OCI-M2 (cell line): ENCODE measurements around the gene ESYT1.

ENCODE experiments used
- DNase-seq: peaks from one replicate; lab custom pipeline; 2025; ENCODE audit not compliant: unreplicated experiment; lab: John Stamatoyannopoulos, UW

The ESYT1 gene, protein sequence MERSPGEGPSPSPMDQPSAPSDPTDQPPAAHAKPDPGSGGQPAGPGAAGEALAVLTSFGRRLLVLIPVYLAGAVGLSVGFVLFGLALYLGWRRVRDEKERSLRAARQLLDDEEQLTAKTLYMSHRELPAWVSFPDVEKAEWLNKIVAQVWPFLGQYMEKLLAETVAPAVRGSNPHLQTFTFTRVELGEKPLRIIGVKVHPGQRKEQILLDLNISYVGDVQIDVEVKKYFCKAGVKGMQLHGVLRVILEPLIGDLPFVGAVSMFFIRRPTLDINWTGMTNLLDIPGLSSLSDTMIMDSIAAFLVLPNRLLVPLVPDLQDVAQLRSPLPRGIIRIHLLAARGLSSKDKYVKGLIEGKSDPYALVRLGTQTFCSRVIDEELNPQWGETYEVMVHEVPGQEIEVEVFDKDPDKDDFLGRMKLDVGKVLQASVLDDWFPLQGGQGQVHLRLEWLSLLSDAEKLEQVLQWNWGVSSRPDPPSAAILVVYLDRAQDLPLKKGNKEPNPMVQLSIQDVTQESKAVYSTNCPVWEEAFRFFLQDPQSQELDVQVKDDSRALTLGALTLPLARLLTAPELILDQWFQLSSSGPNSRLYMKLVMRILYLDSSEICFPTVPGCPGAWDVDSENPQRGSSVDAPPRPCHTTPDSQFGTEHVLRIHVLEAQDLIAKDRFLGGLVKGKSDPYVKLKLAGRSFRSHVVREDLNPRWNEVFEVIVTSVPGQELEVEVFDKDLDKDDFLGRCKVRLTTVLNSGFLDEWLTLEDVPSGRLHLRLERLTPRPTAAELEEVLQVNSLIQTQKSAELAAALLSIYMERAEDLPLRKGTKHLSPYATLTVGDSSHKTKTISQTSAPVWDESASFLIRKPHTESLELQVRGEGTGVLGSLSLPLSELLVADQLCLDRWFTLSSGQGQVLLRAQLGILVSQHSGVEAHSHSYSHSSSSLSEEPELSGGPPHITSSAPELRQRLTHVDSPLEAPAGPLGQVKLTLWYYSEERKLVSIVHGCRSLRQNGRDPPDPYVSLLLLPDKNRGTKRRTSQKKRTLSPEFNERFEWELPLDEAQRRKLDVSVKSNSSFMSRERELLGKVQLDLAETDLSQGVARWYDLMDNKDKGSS

DNA sequence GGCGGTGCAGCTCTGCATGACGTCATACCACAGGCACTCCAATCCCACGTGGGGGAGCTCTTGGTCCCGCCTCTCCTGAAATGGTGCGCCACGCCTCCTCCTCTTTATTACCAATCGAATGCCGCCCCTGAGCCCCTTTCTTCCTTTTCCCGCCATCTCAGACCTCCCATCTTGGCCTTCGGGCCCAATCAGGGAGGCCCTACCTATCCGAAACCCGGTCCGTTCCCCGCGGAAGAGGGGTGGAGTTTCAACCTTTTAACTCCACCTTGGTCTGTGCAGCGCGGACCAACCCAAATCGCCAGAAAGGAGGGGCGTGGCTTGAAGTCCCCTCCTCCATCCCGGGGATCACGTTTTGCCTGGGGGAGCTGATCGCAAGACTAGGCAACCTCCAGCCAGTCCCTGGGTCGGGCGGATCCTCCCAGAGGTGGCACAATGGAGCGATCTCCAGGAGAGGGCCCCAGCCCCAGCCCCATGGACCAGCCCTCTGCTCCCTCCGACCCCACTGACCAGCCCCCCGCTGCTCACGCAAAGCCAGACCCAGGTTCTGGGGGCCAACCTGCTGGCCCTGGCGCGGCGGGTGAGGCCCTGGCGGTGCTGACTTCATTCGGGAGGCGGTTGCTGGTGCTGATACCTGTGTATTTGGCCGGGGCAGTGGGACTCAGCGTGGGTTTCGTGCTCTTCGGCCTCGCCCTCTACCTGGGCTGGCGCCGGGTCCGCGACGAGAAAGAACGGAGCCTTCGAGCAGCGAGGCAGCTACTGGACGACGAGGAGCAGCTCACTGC, at the start of gene ESYT1:
ESYT1 (plus strand) TSS at position 380 of the 782 bp plus-strand sequence; CDS start at position 433, 53 bp downstream.
- peak; percentile 83 for DNase-seq

DNA sequence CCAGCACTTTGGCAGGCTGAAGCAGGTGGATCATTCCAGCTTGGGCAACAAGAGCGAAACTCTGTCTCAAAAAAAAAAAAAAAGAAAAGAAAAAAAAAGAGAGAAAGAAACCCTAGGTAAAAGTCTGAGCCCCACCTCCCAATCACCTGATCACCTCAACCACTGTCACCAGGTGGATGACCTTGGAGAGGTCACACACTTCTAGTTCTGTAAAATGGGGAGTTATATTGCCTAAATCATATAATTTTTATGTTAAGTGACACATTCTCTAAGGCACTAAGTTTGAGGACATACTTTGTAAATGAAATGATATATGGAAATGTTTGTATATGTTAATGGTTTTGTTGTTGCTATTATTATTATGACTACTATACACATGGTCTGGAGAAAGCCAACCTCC, 49.6 kb upstream of the ESYT1 start:
- no peak for DNase-seq

DNA sequence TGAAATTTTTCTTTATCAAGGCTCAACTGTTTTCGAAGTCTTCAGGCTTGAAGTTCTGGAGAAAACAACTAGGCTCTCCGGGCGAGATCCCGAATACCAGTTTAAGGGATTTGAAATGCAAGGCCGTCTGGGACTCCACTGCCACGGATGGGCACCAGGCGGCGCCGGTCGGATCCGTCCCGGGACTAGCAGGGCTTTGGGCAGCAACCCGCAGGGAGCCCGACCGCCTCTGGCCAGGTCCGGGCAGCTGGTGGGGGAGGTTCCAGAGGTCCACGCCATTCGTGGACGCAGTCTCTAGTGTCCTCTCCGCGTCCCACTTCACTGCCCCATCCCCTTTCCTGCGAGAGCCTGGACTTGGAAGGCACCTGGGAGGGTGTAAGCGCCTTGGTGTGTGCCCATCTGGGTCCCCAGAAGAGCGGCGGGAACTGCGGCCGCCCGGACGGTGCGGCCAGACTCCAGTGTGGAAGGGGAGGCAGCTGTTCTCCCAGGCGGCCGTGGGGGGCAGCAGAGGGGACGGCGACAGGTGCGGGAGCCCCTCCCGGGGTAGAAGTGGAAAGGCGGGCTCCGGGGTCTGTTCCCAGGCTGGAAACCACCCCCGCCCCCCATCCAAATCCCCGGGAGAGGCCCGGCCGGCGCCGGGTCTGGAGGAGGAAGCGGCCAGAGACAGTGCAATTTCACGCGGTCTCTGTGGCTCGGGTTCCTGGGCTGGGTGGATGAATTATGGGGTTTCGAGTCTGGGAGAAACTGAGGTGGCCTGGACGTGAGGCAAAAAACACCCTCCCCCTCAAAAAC, 48.9 kb upstream of the ESYT1 start:
- no peak for DNase-seq

DNA sequence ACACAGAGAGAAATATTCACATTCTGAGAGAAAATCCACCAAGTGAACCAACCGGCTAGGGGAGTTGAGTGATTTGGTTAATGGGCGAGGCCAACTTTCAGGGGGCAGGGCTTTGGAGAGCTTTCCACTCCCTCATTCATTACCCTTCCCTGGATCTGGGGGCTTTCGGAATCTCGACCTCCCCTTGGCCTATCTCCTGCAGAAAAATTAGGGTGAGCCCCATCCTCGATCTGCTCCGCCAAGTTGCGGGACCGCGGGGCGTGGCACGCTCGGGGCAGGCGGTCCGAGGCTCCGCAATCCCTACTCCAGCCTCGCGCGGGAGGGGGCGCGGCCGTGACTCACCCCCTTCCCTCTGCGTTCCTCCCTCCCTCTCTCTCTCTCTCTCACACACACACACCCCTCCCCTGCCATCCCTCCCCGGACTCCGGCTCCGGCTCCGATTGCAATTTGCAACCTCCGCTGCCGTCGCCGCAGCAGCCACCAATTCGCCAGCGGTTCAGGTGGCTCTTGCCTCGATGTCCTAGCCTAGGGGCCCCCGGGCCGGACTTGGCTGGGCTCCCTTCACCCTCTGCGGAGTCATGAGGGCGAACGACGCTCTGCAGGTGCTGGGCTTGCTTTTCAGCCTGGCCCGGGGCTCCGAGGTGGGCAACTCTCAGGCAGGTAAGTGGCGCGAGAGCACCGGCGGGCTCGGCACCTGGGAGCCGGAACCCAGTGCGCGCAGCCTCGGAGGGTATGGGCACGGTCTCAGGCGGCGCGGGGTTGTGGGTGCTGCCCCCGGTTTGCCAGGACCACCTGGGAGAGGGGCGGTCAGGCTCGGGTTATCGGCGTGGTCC, 48.1 kb upstream of the ESYT1 start, which contains the start of gene ERBB3:
ERBB3 (plus strand) TSS at position 443 of the 833 bp plus-strand sequence; CDS start at position 579, 136 bp downstream.
- no peak for DNase-seq

DNA sequence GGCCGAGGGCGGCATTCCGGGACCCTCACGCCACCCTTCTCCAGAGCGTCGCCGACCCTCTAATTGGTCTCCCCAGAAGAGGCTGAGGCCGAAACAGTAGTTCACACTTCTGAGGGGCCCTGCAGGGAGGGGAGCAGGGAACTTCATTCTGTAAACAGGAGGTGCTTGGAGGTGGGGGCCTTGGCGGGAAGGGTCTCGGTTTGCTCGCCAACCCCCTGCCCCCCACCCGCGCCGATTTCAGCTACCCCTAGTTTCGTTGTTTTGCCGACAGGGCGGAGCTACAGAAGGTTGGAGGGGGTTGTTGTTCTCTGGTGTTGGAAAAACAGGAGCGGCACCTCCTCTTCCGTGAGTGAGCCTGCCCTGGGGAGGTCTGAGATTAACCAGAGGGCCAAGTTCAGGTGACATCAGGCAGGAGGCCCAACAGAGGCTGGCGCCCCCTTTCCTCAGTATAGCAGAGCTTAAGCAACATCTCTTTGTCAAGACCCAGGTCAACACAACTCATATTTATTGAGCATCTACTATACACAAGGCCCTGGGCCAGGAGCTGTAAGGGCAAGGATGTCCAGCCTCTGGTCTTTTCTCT, 47.4 kb upstream of the ESYT1 start:
- no peak for DNase-seq

DNA sequence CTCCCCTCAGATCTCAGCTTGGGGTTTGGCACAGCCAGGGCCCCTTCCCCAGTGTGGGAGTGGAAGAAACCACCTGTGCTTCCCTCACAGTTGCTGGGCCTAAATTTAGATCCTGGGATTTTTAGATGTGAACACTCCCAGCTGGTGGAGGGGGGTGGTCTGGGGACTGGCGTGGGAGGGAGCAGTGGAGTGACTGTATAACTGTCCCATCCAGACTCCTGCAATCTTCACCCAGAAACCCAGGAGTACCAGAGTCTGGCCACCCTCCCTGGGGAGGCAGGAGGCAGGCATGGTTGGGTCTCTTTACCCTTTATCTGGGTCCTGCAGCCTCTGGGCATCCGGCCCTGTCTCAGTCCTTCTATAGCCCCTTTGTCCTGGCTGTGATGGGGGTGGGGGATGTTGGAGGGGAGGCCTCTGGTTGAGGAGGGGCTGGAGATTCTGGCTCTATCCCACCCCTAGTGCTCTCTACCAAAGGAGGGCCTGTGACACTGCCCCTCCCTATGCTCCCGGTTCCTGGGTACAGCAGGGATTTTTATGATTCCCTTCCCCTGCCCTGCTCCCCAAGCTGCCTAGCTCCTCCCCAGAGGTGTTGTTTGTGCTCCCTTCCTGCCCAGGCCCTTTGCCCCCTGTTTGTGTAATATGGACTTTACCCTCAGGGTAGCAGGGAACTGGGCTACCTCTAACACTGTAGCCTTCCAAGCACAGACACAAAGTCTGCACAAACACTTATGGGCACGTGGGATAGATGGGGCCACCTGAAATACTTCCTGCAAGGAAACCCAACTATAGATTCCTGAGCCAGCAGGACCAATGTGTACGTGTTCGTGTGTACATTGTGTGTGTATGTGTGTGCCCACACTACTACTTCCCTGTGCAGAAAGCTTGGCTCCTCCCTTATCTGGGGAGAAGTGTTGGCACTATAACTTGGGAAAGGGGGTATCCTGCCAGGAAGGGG, 46.4 kb upstream of the ESYT1 start:
- no peak for DNase-seq

DNA sequence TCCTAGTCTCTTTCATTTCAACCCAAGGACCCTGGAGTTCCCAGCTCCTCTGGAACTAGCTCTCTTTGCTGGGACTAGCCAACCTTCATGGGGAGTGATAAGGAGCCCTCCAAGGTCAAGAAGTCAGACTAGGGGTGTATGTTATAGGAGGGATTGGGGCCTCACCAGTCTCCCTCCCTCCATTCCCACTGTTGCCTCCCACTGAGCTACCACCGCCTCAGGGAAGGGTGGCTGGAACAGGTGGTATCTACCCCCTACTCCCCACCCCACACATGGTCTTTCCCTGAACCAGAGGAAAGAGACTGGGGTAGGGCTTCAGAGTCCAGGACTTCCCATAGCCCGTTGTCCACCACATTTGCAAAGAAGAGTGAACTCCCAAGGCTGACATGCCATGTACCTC, 45.7 kb upstream of the ESYT1 start:
- DNase-seq: no peak

DNA sequence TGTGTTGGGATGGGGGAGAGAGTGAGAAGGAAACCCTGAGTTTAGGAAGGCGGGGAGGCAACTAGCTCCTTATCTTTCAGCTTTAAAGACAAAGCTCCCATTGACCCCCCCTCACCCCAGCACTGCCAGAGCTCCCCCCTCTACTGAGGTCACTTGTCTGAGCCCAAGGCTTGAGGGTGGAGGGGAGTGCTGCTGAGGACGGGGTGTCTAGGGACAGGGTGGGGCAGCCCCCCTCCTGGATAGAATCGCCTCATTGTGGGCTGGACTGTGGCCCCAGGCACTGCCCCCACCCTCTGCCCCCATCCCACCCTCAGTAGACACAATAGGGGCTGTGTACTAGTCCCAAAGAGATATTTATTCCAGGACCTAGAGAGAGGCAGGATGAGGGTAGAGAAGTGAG, 45.1 kb upstream of the ESYT1 start:
- DNase-seq: no peak

DNA sequence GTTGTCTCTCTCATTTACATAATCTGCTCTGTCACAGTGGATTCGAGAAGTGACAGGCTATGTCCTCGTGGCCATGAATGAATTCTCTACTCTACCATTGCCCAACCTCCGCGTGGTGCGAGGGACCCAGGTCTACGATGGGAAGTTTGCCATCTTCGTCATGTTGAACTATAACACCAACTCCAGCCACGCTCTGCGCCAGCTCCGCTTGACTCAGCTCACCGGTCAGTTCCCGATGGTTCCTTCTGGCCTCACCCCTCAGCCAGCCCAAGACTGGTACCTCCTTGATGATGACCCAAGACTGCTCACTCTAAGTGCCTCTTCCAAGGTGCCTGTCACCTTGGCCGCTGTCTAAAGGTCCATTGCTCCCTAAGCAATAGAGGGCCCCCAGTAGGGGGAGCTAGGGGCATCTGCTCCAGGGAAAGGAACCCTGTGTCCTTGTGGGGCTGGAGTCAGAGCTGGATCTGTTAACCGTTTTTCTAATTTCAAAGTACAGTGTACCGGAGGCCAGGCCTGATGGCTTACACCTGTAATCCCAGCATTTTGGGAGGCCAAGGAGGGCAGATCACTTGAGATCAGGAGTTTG, 43.0 kb upstream of the ESYT1 start:
- no peak for DNase-seq

DNA sequence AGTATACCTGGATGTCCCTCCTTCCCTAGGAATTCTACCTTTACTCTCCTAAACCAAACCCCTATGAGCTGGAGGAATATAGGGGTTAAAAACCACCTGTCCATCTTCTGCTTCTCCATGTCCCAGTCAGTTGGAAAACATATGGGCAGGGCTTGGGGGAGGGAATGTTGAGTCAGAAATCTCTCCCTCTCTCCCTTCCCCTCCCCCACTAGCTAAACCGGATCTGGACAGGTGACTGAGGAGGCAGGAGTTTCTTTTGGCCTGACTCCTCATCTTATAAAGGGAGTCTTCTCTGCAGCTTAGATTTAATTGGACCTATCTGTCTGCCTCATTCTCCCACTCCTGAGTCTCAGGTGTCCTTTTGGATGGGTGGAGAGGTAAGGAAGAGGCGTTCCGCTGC, 42.0 kb upstream of the ESYT1 start:
- DNase-seq: no peak

DNA sequence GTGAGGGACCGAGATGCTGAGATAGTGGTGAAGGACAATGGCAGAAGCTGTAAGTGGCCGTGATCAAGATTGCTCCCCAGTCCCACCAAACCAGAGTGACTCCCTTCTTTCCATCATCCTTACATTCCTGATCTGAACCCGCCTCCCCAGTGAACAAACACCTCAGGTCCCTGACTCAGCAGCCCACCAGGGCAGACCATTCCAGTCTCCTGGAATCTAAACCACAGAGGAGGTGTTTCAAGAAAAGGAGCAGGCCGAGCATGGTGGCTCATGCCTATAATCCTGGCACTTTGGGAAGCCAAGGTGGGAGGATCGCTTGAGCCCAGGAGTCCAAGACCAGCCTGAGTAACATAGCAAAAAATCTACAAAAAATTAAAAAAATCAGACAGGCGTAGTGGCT, 41.5 kb upstream of the ESYT1 start:
- no peak for DNase-seq

DNA sequence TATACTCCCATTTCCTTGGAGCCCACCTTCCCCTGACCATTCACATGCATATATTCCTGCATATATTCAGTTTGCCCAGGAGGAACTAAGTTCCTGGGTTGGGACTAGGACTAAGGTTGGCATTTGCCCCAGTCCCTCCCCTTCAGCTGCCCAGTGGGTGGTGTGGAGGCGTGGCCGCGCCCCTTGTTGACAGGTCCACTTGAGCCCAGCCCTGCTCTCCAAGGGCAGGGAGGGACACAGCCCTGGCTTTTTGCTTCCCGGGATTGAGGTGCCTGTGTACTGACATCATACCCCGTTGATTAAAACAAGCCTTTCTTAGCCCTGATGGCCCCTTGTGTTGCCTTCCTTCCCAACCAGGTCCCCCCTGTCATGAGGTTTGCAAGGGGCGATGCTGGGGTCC, 40.8 kb upstream of the ESYT1 start:
- DNase-seq: no peak

DNA sequence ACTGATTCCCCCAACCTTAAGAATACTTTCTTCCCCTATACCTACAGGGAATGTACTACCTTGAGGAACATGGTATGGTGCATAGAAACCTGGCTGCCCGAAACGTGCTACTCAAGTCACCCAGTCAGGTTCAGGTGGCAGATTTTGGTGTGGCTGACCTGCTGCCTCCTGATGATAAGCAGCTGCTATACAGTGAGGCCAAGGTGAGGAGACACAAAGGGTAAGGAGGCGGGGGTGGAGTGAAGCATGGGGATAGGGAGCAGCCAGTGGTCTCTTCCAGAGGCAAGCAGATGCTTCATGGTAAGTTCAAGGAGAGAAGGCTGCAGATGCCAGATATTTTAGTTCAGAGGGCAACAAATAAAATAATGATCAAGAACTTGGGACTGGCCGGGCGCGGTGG, 30.3 kb upstream of the ESYT1 start:
- no peak for DNase-seq

DNA sequence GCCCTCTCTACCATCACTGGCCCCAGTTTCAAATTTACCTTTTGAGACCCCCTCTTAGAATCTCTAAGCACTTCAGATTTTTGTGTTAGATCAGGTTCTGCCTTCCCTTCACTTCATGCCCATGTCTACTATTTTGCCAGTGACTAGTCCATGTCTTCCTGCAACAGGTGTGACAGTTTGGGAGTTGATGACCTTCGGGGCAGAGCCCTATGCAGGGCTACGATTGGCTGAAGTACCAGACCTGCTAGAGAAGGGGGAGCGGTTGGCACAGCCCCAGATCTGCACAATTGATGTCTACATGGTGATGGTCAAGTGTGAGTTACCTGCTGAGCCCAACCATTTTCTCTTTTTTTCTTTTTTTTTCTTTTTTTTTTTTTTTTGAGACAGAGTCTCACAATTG, 29.5 kb upstream of the ESYT1 start:
- no peak for DNase-seq

DNA sequence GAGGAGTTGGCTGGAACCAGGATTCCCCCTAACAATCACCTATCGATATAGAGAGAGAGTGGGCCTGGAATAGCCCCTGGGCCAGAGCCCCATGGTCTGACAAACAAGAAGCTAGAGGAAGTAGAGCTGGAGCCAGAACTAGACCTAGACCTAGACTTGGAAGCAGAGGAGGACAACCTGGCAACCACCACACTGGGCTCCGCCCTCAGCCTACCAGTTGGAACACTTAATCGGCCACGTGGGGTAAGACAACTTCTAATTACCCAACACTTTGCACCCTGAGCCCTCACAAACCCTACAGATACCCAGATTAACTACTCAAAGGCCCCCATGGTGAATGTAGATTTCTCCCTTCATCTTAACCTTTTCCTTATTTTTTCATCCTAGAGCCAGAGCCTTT, 28.3 kb upstream of the ESYT1 start:
- DNase-seq: no peak

DNA sequence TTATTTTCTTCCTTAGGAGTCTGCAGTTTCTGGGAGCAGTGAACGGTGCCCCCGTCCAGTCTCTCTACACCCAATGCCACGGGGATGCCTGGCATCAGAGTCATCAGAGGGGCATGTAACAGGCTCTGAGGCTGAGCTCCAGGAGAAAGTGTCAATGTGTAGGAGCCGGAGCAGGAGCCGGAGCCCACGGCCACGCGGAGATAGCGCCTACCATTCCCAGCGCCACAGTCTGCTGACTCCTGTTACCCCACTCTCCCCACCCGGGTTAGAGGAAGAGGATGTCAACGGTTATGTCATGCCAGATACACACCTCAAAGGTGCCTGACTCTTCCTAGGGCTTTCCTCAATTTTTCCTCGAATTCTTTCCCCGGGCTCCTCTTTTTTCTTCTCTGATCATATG, 27.0 kb upstream of the ESYT1 start:
- no peak for DNase-seq

DNA sequence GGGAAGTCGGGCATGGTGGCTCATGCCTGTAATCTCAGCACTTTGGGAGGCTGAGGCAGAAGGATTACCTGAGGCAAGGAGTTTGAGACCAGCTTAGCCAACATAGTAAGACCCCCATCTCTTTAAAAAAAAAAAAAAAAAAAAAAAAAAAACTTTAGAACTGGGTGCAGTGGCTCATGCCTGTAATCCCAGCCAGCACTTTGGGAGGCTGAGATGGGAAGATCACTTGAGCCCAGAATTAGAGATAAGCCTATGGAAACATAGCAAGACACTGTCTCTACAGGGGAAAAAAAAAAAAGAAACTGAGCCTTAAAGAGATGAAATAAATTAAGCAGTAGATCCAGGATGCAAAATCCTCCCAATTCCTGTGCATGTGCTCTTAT, 25.4 kb upstream of the ESYT1 start:
- no peak for DNase-seq
